HEK293 (cell line): ENCODE measurements around the gene SPPL2B.

Experiments
- CTCF ChIA-PET: fragments of 350-600 bp; formaldehyde crosslinking; extraction: SDS; loops from one replicate; lab custom pipeline; 2021; ENCODE audit warnings: antibody characterized with exemption; lab: Yijun Ruan, JAX
- POLR2A ChIA-PET: fragments of 300-600 bp; formaldehyde crosslinking; extraction: SDS; loops from one replicate; lab custom pipeline; 2020; ENCODE audit warnings: antibody characterized with exemption, inconsistent platforms; lab: Yijun Ruan, JAX
- H3K27ac ChIP-seq: fragments of 200-500 bp; sonication (Bioruptor generic); 2 replicates; pipeline ENCODE4 v1.5.1; 2014; ENCODE audit warnings: low read depth, low read length, control low read depth, inconsistent platforms; ENCODE audit errors: extremely low read depth
- H3K36me3 ChIP-seq, 2 experiments: fragments of 200-500 bp in 1 of 2; sonication (Bioruptor generic) in 1 of 2; 1 replicate in 1 of 2; 2 replicates in 1 of 2; pipeline ENCODE4 v1.5.1; 2014 to 2017; ENCODE audit warnings: inconsistent platforms in 2 of 2, low read length in 2 of 2; ENCODE audit not compliant: control insufficient read depth in 2 of 2, insufficient read depth in 1 of 2
- H3K4me1 ChIP-seq: fragments of 200-500 bp; sonication (Bioruptor generic); 2 replicates; pipeline ENCODE4 v1.5.1; 2014; ENCODE audit warnings: mild to moderate bottlenecking, low read length, inconsistent platforms; ENCODE audit not compliant: control insufficient read depth, insufficient read depth
- H3K4me3 ChIP-seq: 2 replicates; pipeline ENCODE4 v1.5.1; 2011; ENCODE audit warnings: low read depth, mild to moderate bottlenecking, control low read depth, low read length, moderate library complexity
- H3K9me3 ChIP-seq: fragments of 200-500 bp; sonication (Bioruptor generic); 2 replicates; pipeline ENCODE4 v1.5.1; 2014; ENCODE audit warnings: low read depth, low read length, inconsistent platforms; ENCODE audit not compliant: control insufficient read depth, insufficient read depth
- HOXA7 ChIP-seq: sonication (generic); formaldehyde crosslinking; IDR thresholded peaks from 2 replicates; pipeline ENCODE4 v1.8.1; 2022; ENCODE audit warnings: missing genetic modification reagents, borderline replicate concordance
- KLF8 ChIP-seq: fragments of 450-650 bp; formaldehyde crosslinking; IDR thresholded peaks from 2 replicates; pipeline ENCODE4 v1.5.1; 2016; ENCODE audit warnings: missing biosample characterization, missing genetic modification characterization
- MZF1 ChIP-seq: fragments of 450-650 bp; formaldehyde crosslinking; IDR thresholded peaks from 2 replicates; pipeline ENCODE4 v1.5.1; 2017; ENCODE audit warnings: missing biosample characterization, missing genetic modification characterization, borderline replicate concordance
- ZBTB10 ChIP-seq: fragments of 450-650 bp; formaldehyde crosslinking; IDR thresholded peaks from 2 replicates; pipeline ENCODE4 v1.5.1; 2016; ENCODE audit warnings: missing biosample characterization, missing genetic modification characterization
- ZNF121 ChIP-seq: fragments of 450-650 bp; formaldehyde crosslinking; IDR thresholded peaks from 2 replicates; pipeline ENCODE4 v1.5.1; 2016; ENCODE audit warnings: missing biosample characterization, missing genetic modification characterization
- ZNF366 ChIP-seq: fragments of 450-650 bp; formaldehyde crosslinking; conservative IDR thresholded peaks from 2 replicates; pipeline ENCODE4 v1.5.1; 2016; ENCODE audit warnings: missing biosample characterization, missing genetic modification characterization
- ZNF529 ChIP-seq: fragments of 450-650 bp; formaldehyde crosslinking; IDR thresholded peaks from 2 replicates; pipeline ENCODE4 v1.5.1; 2017; ENCODE audit warnings: missing genetic modification characterization, missing biosample characterization; ENCODE audit not compliant: insufficient replicate concordance
- ZNF600 ChIP-seq: fragments of 450-650 bp; formaldehyde crosslinking; IDR thresholded peaks from 2 replicates; pipeline ENCODE4 v1.5.1; 2016; ENCODE audit warnings: missing biosample characterization, missing genetic modification characterization
- ZNF768 ChIP-seq: fragments of 450-650 bp; formaldehyde crosslinking; IDR thresholded peaks from 2 replicates; pipeline ENCODE4 v1.5.1; 2018; ENCODE audit warnings: missing biosample characterization, mild to moderate bottlenecking, missing genetic modification characterization
- ZXDB ChIP-seq: fragments of 450-650 bp; formaldehyde crosslinking; IDR thresholded peaks from 2 replicates; pipeline ENCODE4 v1.5.1; 2016; ENCODE audit warnings: missing biosample characterization, missing genetic modification characterization

The SPPL2B gene

DNA sequence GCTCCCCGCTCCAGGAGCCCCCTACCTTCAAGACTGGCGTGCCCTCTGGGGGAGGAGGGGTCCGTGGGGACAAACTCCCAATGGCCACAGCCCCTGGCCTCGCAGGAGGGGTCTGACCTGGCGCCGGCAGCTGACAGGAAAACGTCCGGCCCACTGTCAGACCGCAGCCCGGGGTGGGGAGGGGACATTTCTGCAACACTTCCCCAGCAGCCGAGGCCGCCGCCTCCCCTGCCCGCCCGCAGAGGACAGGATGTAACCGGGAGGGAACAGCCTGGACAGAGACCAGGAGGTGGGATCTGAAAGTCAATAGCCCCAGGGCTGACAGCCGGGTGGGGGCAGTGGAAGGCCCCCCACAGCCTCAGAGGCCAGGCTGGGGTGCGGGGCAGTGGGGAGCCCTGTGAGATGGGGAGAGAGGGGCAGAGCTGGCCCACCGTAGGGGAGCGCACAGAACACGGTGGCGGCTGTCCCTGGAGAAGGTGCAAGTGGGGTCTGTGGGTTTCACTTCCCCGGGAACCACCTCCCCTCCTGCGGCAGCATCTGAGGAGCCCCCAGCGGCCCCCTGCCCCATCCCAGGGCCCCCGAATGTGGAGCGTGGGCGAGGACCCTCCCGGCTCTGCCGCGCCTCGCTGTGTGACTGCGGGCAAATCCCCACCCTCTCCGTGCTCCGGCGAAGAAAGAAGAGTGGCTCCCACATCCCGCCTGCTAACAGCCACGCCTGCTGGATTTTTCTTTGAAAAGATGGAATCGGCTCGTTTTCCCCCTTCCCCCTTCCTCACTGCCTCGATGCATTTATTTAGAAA, 46.2 kb upstream of the SPPL2B start, which contains the start of gene PEAK3 (continued):
- TF ChIP-seq ZXDB (tag by site-specific recombination) = no peak
- peak; percentile 29; the same call in 1 of the 2 replicates for TF ChIP-seq ZNF600 (tag by site-specific recombination)
- TF ChIP-seq MZF1 (tag by site-specific recombination) = no peak
- TF ChIP-seq ZBTB10 (tag by site-specific recombination) = no peak

DNA sequence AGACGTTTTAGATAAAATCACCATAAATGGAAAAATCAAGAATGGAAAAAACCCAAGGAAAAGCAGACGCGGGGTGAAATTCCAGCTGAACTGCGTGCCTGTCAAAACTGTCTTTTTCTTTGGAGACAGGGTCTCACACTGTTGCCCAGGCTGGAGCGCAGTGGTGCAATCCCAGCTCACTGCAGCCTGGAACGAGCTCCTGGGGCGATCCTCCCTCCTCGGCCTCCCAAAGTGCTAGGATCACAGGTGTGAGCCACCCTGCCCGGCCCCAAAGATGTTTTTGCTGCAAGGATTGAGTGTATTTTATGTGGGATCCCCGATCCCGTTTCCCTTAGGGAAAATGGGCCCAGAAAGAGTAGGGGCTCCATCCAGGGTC, 45.6 kb upstream of the SPPL2B start:
- no peaks in the 10 kb centered on the region for H3K36me3 ChIP-seq
- TF ChIP-seq ZNF366 (tag by site-specific recombination) (no peak), ZNF121 (tag by site-specific recombination) (0 out of 2 replicates have a peak, but pooled peaks have one; percentile 8), ZNF529 (tag by site-specific recombination) (no peak)
- H3K4me1 ChIP-seq = no peaks in the 10 kb centered on the region
- no peak overlapping the region for H3K4me3 ChIP-seq
- ChIA-PET CTCF (no interaction called here), POLR2A (no interaction called here)
- no peak overlapping the region for H3K27ac ChIP-seq
- no peaks in the 10 kb centered on the region for H3K9me3 ChIP-seq

GRCh38 chr19:2283835-2284507, 44.5 kb upstream of the SPPL2B start:
- Histone ChIP-seq H3K9me3 (no peaks in the 10 kb centered on the region), H3K4me1 (no peaks in the 10 kb centered on the region), H3K27ac (no peak overlapping the region), H3K36me3 (no peaks in the 10 kb centered on the region), H3K4me3 (no peak overlapping the region)
- POLR2A ChIA-PET = no interaction called here
- CTCF ChIA-PET = interaction anchor here (0.6 to 0.7 kb wide), 2 partner anchors 31 to 365 kb away, joined by 3 read pairs; no protein-coding TSS in a partner anchor
- TF ChIP-seq ZNF121 (tag by site-specific recombination) (peak; percentile 99), KLF8 (tag by site-specific recombination) (0 out of 2 replicates have a peak, but pooled peaks have one; percentile 32), HOXA7 (CRISPR knock-in tag) (no peak)

DNA sequence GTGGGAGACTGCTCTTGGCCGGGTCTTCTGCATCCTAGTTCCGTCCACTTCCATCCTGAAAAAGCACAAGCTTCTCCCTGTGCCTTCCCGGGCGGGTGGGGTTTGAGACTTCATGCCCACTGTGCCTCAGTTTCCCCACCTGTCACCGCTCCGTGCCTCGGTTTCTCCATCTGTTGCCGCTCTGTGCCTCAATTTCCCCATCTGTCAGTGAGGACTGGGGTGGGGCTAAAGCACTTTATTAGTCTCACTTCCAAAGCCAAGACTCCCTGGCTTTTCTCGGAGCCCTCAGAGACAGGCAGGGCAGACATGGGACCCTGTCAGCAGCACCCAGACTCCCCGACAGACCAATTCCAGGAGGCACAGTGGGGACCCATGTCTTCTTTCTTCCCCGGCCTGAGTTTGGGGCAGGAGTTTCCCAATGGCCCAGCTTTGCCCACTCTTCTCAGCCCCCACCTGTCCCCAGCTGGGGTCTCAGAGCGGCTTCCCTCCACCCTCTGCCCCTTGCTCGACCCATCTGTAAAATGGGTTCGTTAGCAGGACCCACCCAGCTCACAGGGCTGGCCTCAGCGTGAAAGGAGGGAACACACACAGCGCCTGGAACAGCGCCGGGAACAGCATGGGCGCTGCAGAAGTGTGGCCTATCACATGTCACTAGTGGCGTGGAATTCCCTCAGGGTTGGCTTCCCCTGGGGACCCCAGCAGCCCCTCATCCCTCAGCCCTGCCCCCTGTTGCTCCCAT, 41.9 kb upstream of the SPPL2B start:
- CTCF ChIA-PET = no interaction called here
- Histone ChIP-seq H3K36me3 (no peaks in the 10 kb centered on the region), H3K4me1 (no peaks in the 10 kb centered on the region), H3K9me3 (no peaks in the 10 kb centered on the region), H3K4me3 (no peak overlapping the region), H3K27ac (no peak overlapping the region)
- POLR2A ChIA-PET = no interaction called here
- TF ChIP-seq ZNF121 (tag by site-specific recombination) (no peak), ZNF768 (0 out of 2 replicates have a peak, but pooled peaks have one; percentile 31)
